Kidney (tissue), 14 donors: ENCODE data around the gene UBE2J2. TPM values are rescaled to one million over a fixed set of nuclear protein-coding genes. Genes with fewer than 3 reads are reported as not detected.

Source experiments
- DNase-seq, 5 donors: peaks; one replicate each; pipeline ENCODE4 v3.0.0-alpha.2; 2013 to 2020
- FAIRE-seq: peaks from 2 replicates; lab custom pipeline; 2012; peaks lifted over from hg19 to GRCh38; lab: Jason Lieb, UNC
- H3K27ac ChIP-seq, 2 donors: one replicate each; pipeline ENCODE4 v1.7.0; 2013; ENCODE audit warnings: low read depth in 2 of 2, low read length in 2 of 2, inconsistent platforms in 1 of 2
- H3K27me3 ChIP-seq: one replicate; pipeline ENCODE4 v1.7.1; 2013; ENCODE audit warnings: low read length, inconsistent platforms; ENCODE audit not compliant: control insufficient read depth, insufficient read depth
- H3K36me3 ChIP-seq, 3 donors: one replicate each; pipeline versions ENCODE4 v1.7.0 to v1.7.1; 2013; ENCODE audit warnings: low read length in 3 of 3, control low read depth in 1 of 3, inconsistent platforms in 1 of 3; ENCODE audit not compliant: insufficient read depth in 3 of 3, control insufficient read depth in 2 of 3
- H3K4me1 ChIP-seq, 3 donors: one replicate each; pipeline versions ENCODE4 v1.7.0 to v1.7.1; 2013; ENCODE audit warnings: low read length in 3 of 3, inconsistent platforms in 1 of 3, low read depth in 1 of 3; ENCODE audit not compliant: control insufficient read depth in 2 of 3, insufficient read depth in 2 of 3
- H3K4me3 ChIP-seq, 3 donors: one replicate each; pipeline versions ENCODE4 v1.7.0 to v1.8.1; 2013; ENCODE audit warnings: low read length in 3 of 3, control low read depth in 1 of 3, inconsistent platforms in 1 of 3
- H3K9ac ChIP-seq, 3 donors: one replicate each; pipeline versions ENCODE4 v1.7.0 to v1.7.1; 2013; ENCODE audit warnings: low read length in 3 of 3, control low read depth in 1 of 3, inconsistent platforms in 1 of 3
- H3K9me3 ChIP-seq, 3 donors: one replicate each; pipeline versions ENCODE4 v1.7.0 to v1.7.1; 2013; ENCODE audit warnings: low read length in 3 of 3, control low read depth in 1 of 3, inconsistent platforms in 1 of 3; ENCODE audit not compliant: control insufficient read depth in 2 of 3, insufficient read depth in 1 of 3
- intact Hi-C: fragments of 100-400 bp; cut with DNase I; formaldehyde crosslinking; loops from one replicate; pipeline ENCODE4 v1.11.1; 2022
- polyA plus RNA-seq: library from polyadenylated mRNA; stranded (reverse); fragments of 350-450 nt; fragmentation: Illumina TruSeq; extraction: RNeasy Lipid Tissue Mini Kit (QIAGEN cat#74804); gene quantifications from one replicate; pipeline ENCODE4 v1.2.3, GENCODE V29; 2014; ENCODE audit warnings: low read depth, low replicate concordance; ENCODE audit not compliant: insufficient read depth
- total RNA-seq: library from RNA; stranded (reverse); fragmentation: NEBNext Ultra II Directional; extraction: Animal tissue kit (Norgen Biotek cat#: 25700); gene quantifications from one replicate; pipeline ENCODE4 v1.2.1, GENCODE V29; 2021
- TF ChIP-seq, protein P1 (sequence below): IDR thresholded peaks from 3 replicates; pipeline ENCODE4 v1.5.1; 2012; ENCODE audit warnings: mild to moderate bottlenecking, moderate library complexity, borderline replicate concordance; ENCODE audit not compliant: insufficient read depth; ENCODE audit errors: extremely low read depth
- donor health status: control.
- donor health status: control.
- donor health status: control.
- donor health status: control.
- donor health status: control.
- donor health status: DM: yes; HTN: yes; CAD: no.
- donor health status: Normal renal cell carcinoma (clear cell type).

The UBE2J2 gene
- total and polyA plus RNA-seq, 2 donors from 2014 or later, result 56.6 to 57.4 TPM

DNA sequence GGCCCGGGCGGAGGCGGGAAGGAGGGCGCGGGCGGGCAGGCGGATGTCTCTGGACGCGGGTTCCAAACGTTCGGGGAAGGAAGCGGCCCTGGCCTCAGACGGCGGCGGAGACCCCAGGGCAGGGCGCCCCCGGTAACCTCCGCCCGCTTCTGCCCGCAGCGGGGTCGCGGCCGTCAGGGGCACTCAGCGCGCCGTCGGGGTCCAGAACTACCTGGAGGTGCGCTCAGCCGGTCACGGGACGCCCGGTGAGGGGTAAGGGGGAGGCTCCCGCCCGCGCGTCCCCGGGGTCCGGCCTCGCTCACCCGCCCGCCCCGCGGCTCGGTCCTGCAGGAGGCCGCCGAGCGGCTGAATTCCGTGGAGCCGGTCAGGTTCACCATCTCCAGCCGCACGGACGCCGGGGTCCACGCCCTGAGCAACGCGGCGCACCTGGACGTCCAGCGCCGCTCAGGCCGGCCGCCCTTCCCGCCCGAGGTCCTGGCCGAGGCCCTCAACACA is 35.1 kb upstream of the UBE2J2 start:
- TF ChIP-seq, protein P1, sequence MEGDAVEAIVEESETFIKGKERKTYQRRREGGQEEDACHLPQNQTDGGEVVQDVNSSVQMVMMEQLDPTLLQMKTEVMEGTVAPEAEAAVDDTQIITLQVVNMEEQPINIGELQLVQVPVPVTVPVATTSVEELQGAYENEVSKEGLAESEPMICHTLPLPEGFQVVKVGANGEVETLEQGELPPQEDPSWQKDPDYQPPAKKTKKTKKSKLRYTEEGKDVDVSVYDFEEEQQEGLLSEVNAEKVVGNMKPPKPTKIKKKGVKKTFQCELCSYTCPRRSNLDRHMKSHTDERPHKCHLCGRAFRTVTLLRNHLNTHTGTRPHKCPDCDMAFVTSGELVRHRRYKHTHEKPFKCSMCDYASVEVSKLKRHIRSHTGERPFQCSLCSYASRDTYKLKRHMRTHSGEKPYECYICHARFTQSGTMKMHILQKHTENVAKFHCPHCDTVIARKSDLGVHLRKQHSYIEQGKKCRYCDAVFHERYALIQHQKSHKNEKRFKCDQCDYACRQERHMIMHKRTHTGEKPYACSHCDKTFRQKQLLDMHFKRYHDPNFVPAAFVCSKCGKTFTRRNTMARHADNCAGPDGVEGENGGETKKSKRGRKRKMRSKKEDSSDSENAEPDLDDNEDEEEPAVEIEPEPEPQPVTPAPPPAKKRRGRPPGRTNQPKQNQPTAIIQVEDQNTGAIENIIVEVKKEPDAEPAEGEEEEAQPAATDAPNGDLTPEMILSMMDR, result no peak
- FAIRE-seq (no peak), DNase-seq (peak in 1 of 5 donors; percentile 90)
- H3K4me1 ChIP-seq, result peaks cover 0 to 36% (median 12%) of the 10 kb centered on the region in 3 donors
- H3K9ac ChIP-seq, result peak overlapping the region in 2 of 3 donors; percentile 32 to 80
- H3K36me3 ChIP-seq, result peaks cover 0 to 7% (median 6%) of the 10 kb centered on the region in 3 donors
- no peaks in the 10 kb centered on the region for H3K27me3 ChIP-seq
- no peaks in the 10 kb centered on the region for H3K9me3 ChIP-seq
- peak overlapping the region; percentile 26 to 64 (median 45) for H3K4me3 ChIP-seq
- intact Hi-C loops, result no loop called here
- peak overlapping the region; percentile 85 to 89 for H3K27ac ChIP-seq

GRCh38 chr1:1307923-1308755 is 34.5 kb upstream of the UBE2J2 start, which contains the start of the genes ACAP3 and PUSL1:
TSS of gene ACAP3 (minus strand) at chr1:1307930. CDS start at chr1:1307815, 115 bp downstream.
TSS of gene PUSL1 (plus strand) at chr1:1308597. CDS start at chr1:1308644, 47 bp downstream.
- peak within 1 kb of the TSS; percentile 90 to 92 for H3K27ac ChIP-seq
- H3K9me3 ChIP-seq, result no peaks in the 10 kb centered on the region
- peaks cover 0 to 6% (median 5%) of the 10 kb centered on the region in 3 donors for H3K36me3 ChIP-seq
- H3K27me3 ChIP-seq, result no peaks in the 10 kb centered on the region
- FAIRE-seq, result no peak
- TF ChIP-seq, protein P1, result no peak
- intact Hi-C loops, result no loop called here
- DNase-seq, result peak; percentile 89 to 97 (median 94)
- peaks cover 0 to 36% (median 12%) of the 10 kb centered on the region in 3 donors for H3K4me1 ChIP-seq
- peak within 1 kb of the TSS in 2 of 3 donors; percentile 32 to 80 for H3K9ac ChIP-seq
- peak within 1 kb of the TSS; percentile 53 to 77 (median 74) for H3K4me3 ChIP-seq

DNA sequence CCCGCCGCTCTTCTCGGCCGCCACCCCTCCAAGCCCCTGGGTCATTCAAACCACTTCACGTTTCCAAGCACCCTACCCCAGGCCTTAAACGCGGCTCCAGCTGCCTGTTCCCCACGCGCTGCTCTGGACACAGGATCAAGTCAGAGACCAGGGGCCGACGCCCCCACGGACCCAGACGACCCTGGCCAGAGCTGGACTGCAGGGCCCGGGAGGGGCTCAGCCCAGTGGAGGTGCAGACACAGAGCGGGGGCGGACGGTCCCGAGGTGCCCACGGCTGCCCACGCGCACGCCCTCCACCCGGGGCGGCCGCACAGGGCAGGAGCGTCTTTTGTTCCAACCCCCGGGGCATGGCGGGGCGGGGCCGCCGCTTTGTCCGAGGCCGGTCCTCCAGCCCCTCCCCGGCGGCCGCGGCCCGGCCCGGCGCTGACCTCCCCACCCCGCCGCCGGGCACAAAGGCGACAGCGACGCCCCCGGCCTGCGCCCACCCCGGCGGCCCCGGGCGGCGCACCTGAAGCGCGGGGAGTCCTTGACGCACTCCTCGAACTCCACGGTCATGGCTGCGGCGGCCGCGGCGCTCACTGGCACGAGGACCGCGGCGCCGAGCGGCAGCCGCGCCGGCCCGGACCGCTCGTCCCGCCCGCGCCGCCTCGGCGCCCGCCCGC is 33.7 kb upstream of the UBE2J2 start:
- Histone ChIP-seq H3K27me3 (no peaks in the 10 kb centered on the region), H3K4me3 (peak overlapping the region; percentile 53 to 74 (median 71)), H3K27ac (peak overlapping the region in 1 of 2 donors; percentile 32), H3K9me3 (no peaks in the 10 kb centered on the region), H3K36me3 (peaks cover 0 to 6% (median 0%) of the 10 kb centered on the region in 3 donors), H3K9ac (peak overlapping the region in 1 of 3 donors; percentile 13), H3K4me1 (peaks cover 0 to 36% (median 12%) of the 10 kb centered on the region in 3 donors)
- peak in 1 of 5 donors; percentile 83 for DNase-seq
- TF ChIP-seq, protein P1, result no peak
- no peak for FAIRE-seq
- intact Hi-C loops, result no loop called here
